ENCODE results near the gene KRT33A.

KRT33A gene

GRCh38 chr17:41301204-41301790, 49.3 kb downstream of the KRT33A start:
- no peak for DNase-seq

- DNase-seq = no peak
These were observed 52.0 kb downstream of the KRT33A start for GRCh38 chr17:41298458-41299135.

- no peak for DNase-seq
These were observed 53.8 kb downstream of the KRT33A start for GRCh38 chr17:41296846-41297245.

Measured in inflammatory macrophage (primary cell).